ENCODE measurements around the gene SAP30BP. TPM values are rescaled to one million over a fixed set of nuclear protein-coding genes. Genes with fewer than 3 reads are reported as not detected.

Gene SAP30BP
- total RNA-seq, 1 donor from 2014 or later = 89.3 TPM

- Mint-ChIP-seq H3K36me3 (no peaks in the 10 kb centered on the region), H3K4me1 (ENCODE audit: unreplicated experiment) (no peaks in the 10 kb centered on the region), H3K9me3 (no peaks in the 10 kb centered on the region), H3K4me3 (no peak overlapping the region), H3K27ac (no peak overlapping the region), H3K27me3 (peaks cover 3% of the 10 kb centered on the region)
- DNase-seq (ENCODE audit: extremely low spot score, unreplicated experiment) = no peak
- no peak for TF ChIP-seq CTCF (conservative IDR thresholded peaks at IDR 0.05)
These were observed 72.0 kb downstream of the SAP30BP start for GRCh38 chr17:75739174-75739573.

GRCh38 chr17:75739801-75740200 lies 72.7 kb downstream of the SAP30BP start:
- Mint-ChIP-seq H3K9me3 (no peaks in the 10 kb centered on the region), H3K27ac (no peak overlapping the region), H3K4me3 (no peak overlapping the region), H3K27me3 (peaks cover 3% of the 10 kb centered on the region), H3K4me1 (ENCODE audit: unreplicated experiment) (no peaks in the 10 kb centered on the region), H3K36me3 (no peaks in the 10 kb centered on the region)
- no peak for DNase-seq (ENCODE audit: extremely low spot score, unreplicated experiment)
- no peak for TF ChIP-seq CTCF (conservative IDR thresholded peaks at IDR 0.05)

GRCh38 chr17:75740215-75740614 lies 73.1 kb downstream of the SAP30BP start:
- H3K4me1 Mint-ChIP-seq (ENCODE audit: unreplicated experiment) = no peaks in the 10 kb centered on the region
- no peak overlapping the region for H3K27ac Mint-ChIP-seq
- DNase-seq (ENCODE audit: extremely low spot score, unreplicated experiment) = no peak
- H3K9me3 Mint-ChIP-seq = no peaks in the 10 kb centered on the region
- no peaks in the 10 kb centered on the region for H3K36me3 Mint-ChIP-seq
- H3K27me3 Mint-ChIP-seq = peaks cover 3% of the 10 kb centered on the region
- no peak for TF ChIP-seq CTCF (conservative IDR thresholded peaks at IDR 0.05)
- no peak overlapping the region for H3K4me3 Mint-ChIP-seq

- H3K27me3 Mint-ChIP-seq = peaks cover under 1% of the 10 kb centered on the region
- no peaks in the 10 kb centered on the region for H3K4me1 Mint-ChIP-seq (ENCODE audit: unreplicated experiment)
- no peak overlapping the region for H3K4me3 Mint-ChIP-seq
- H3K27ac Mint-ChIP-seq = no peak overlapping the region
- H3K36me3 Mint-ChIP-seq = no peaks in the 10 kb centered on the region
- no peak for TF ChIP-seq CTCF (conservative IDR thresholded peaks at IDR 0.05)
- DNase-seq (ENCODE audit: extremely low spot score, unreplicated experiment) = no peak
- H3K9me3 Mint-ChIP-seq = no peaks in the 10 kb centered on the region
These were observed 73.5 kb downstream of the SAP30BP start for GRCh38 chr17:75740631-75741077.

GRCh38 chr17:75742337-75742736 lies 75.2 kb downstream of the SAP30BP start:
- no peak for DNase-seq (ENCODE audit: extremely low spot score, unreplicated experiment)
- H3K36me3 Mint-ChIP-seq = no peaks in the 10 kb centered on the region
- TF ChIP-seq CTCF (conservative IDR thresholded peaks at IDR 0.05) = no peak
- no peaks in the 10 kb centered on the region for H3K27me3 Mint-ChIP-seq
- no peaks in the 10 kb centered on the region for H3K4me1 Mint-ChIP-seq (ENCODE audit: unreplicated experiment)
- H3K9me3 Mint-ChIP-seq = no peaks in the 10 kb centered on the region
- H3K27ac Mint-ChIP-seq = no peak overlapping the region
- H3K4me3 Mint-ChIP-seq = no peak overlapping the region

GRCh38 chr17:75743625-75744206 lies 76.6 kb downstream of the SAP30BP start:
- no peak overlapping the region for H3K27ac Mint-ChIP-seq
- H3K27me3 Mint-ChIP-seq = no peaks in the 10 kb centered on the region
- no peak for TF ChIP-seq CTCF (conservative IDR thresholded peaks at IDR 0.05)
- no peaks in the 10 kb centered on the region for H3K36me3 Mint-ChIP-seq
- DNase-seq (ENCODE audit: extremely low spot score, unreplicated experiment) = no peak
- H3K4me1 Mint-ChIP-seq (ENCODE audit: unreplicated experiment) = peaks cover 5% of the 10 kb centered on the region
- no peaks in the 10 kb centered on the region for H3K9me3 Mint-ChIP-seq
- no peak overlapping the region for H3K4me3 Mint-ChIP-seq
